Stimulated activated CD4-positive, alpha-beta T cell treated with anti-CD3 and anti-CD28 coated beads, Interleukin-15, amount 100 ng/mL, for 1 hour (primary cell): Measurements from ENCODE around the gene NSUN6.
A peak's percentile ranks its signal among the peaks of the same experiment; 100 is the strongest.
"Not testable (repeated sequence)": the region's sequence is repeated elsewhere in the genome, so short reads cannot be mapped to it uniquely, and the experiment has no call there.

Experiments
- DNase-seq, 2 donors: peaks; one replicate each; pipeline ENCODE4 v3.0.0-alpha.2; 2020; ENCODE audit warnings: low read depth in 1 of 2, low spot score in 1 of 2

Gene NSUN6

DNA sequence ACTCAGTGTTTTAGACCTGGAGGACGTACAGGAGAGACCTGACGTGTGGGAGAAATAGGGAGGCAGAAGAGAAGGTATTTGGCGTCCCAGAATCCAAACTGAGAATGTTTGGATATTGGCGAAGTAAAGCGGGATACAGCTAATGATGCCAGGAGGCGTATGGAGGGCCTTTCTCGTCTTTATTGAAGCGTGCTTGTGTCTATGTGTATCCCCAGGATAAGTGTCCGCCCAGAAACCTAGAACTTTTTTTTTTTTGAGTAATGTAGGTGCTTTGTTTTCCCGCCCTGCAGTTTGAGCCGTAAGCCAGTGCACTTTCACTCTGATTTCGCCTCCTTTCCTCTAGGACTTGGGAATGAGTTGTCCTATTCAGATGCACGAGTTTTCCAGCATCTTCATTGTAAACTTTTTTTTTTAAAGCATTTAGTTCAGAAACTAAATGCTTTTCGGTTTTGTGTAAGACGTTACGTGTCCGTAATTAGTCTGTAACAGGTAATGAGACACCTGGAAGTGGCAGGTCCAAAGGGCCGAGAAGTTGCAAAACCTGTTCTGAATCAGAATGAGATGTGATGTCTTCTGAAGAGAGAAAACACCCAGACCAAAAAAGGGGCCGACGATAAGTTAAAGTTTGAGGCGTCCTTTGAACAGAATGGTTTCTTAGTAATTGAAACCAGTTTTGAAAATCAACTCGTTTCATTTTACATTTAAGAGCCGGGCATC is 8.6 kb upstream of the NSUN6 start:
- DNase-seq: no peak

DNA sequence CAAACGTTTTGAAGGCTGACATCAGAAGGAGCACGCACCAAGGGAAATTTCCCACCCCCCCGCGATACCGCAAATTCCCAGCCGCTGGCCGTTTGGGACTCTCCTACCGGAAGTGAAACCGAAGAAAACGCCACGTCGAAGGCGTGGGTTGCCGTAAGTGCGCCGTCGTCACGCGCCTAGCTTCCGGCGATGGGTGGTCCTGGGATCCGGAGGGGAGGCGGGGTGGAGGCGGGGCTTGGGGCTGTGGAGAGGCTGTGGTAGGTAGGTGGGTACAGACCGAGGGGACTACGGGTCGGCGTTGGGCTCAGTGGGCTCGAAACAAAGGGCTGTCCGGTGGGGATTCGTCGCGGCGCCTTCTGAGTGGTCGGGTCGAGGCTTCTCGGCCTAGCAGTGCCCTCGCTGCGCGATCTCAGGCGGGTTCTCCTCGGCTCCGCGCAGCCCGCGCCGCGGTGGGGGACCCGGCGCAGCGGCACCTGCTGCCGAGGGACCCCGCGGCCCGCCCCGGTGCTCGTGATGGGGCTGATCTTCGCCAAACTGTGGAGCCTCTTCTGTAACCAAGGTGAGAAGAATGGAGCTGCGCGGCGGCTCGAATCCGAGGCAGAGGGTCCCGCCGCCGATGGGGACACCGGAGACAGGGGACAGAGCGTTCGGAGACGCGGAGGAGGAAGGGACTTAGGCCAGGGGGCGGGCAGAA is 7.9 kb upstream of the NSUN6 start, which contains the start of gene ARL5B:
ARL5B (plus strand) TSS at position 307 of the 694 bp plus-strand sequence; CDS start at position 514, 207 bp downstream.
- DNase-seq: peak; percentile 88 to 94

DNA sequence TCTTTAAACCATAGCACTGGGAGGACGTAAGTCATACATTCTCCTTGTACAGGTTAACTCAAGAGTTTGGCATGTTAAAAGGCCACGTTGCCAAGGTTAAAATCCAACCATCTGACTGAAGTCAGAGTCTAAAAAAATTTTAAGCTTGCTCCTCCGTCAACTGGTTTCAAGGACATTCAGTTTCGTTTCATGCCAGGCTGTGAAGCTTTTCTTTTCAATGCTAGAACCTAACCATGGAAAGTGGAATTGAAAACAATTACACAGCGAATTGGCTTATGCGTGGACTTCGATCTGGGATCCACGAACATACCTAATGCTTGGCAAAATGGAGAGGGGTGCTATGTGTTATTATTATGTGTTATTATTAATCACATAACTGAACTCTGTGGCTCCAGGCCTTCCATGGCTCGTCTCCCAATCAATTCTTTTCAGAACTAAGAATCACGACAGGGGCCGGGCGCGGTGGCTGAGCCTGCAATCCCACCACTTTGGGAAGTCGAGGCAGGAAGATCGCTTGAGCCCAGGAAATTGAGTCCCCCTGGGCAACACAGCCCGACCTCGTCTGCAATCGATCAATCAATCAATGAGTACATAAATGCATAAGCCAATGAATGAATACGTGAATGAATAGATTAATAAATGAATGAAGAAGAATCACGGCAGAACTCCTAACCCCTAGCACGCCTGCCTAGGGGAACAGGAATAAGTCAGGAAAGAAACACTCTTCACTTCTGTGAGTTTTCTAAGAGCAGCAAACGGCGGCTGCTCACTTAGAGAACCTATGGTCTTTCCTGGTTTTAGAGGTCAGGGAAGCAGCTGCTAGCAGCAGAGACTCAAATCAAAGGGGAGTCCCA is 7.1 kb upstream of the NSUN6 start:
- DNase-seq: no peak

DNA sequence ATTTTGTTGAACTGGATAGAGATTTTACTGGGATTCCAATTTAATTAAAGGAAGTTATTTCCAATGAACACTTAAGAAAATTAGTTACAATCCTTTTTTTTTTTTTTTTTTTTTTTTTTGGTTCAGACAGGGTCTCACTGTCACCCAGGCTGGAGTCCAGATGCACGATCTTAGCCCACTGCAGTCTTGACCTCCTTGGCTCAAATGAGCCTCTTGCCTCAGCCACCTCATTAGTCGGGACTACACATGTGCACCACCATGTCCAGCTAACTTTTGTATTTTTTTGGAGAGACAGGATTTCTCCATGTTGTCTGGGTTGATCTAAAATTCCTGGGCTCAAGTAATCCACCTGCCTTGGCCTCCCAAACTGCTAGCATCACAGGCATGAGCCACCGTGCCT is 5.3 kb upstream of the NSUN6 start:
- no peak for DNase-seq

DNA sequence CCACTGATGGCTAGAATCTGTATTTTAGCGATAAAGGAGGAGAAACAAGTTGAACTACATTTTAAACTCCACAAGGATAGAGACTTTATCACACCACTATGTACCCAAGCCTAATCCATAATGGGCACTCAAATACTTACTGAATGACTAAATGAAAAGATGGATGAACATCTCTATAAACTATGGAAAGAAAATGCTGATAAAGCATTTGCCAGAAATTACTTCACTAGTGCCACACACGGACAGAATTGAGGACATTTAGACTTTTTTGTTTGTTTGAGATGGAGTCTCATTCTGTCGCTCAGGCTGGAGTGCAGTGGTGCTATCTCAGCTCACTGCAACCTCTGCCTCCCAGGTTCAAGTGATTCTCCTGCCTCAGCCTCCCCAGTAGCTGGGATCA is 1.7 kb upstream of the NSUN6 start:
- no peak for DNase-seq

DNA sequence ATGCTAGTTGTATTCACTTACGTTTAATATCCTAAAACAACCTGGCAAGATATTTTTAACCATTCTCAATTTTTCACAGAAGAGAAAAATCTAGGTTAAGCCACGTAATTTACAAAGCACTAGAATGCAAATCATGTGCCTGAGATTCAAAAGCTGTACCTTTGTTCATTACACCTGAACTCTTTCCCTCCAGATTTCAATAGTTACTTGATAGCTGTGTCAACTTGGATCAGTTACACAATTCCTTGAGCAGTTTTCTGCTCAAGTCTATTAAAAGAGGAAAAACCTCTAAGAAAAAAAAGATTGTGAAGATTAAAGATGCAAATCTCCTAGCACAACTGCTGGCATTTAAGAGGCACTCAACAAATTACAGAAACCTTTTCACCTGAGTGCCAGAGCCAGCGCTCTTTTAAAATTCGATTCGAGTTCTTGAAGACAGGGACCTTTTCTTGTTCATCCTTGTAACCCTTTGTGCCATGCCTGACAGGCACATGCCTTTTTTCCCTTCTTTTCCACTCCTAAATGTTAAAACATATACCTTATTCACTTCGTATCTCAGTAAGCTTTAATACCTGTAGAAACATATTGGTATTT is 886 bp downstream of the NSUN6 start:
- DNase-seq: no peak

DNA sequence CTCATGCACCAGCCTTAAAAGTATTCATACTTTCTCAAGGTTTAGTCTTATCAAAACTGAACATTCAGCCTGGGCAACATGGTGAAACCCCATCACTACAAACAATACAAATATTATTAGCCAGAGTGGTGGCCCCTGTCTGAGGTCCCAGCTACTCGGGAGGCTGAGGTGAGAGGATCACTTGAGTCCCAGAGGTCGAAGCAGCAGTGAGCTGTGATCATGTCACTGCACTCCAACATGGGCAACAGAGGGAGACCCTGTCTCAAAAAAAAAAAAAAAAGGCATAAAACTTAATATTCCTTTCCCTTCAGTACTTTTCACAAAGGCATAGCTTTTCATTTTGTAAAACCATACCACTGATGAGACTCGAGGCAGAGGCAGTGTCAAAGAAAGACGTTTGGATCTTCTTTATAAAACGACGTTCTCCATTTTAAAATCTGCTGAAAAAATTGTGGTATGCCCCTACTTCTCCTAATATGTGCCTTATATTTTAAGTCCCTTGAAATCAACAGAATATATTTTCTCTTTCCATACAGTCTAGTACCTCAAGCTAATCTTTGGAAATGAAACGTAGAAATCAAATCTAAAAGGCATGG is 1.9 kb downstream of the NSUN6 start:
- DNase-seq: no peak

DNA sequence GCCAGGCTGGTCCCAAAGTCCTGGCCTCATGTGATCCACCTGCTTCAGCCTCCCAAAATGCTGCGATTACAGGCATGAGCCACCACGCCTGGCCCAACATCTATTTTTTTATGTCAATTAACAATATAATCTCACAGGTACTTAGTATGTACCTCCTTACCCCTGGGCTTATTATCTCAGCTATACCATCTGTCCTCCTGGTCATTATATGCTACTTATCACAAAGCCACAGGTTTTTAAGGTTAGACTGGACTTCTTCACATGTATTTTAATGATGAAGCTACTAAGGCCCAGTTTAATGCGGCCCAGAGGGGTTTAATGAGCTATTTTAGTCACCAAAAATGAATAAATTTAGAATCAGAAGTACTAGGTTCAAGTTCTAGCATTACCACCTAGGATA is 3.4 kb downstream of the NSUN6 start:
- no peak for DNase-seq

DNA sequence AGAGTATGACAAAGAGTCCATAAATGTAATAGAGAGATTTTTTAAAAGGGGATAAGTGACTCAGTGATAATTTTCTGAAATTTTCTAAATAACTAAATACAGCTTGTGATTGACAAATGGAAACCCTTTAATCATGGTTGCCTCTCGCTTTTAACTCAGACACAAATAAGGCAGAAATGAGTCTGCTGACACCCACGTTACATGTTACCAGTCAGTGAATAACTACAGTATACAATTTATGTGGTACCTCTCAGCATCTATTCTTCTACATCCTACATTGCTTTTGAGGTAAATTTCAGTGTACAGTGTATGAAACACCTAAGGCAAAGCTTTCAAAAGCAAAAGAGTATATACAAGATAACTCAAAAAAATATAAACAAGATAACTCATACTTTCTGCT is 4.2 kb downstream of the NSUN6 start:
- no peak for DNase-seq

DNA sequence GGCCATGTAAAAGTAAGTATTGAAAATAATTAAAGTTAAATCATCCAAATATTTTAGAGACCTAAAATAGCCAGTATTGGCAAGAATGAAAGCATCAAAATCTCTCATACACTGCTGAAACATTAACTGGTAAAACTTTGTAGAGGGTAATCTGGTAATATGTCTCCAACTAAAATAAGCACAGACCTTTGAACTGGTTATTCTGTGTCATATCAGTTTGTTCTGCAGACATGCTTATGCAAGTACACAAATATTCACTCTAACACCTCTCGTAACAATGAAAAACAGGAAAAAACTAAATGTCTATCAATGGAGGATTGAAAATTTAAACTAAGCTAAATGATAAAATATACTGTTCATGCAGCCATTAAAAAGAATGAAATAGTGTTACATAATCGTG is 11.7 kb downstream of the NSUN6 start:
- DNase-seq: not testable (repeated sequence)

DNA sequence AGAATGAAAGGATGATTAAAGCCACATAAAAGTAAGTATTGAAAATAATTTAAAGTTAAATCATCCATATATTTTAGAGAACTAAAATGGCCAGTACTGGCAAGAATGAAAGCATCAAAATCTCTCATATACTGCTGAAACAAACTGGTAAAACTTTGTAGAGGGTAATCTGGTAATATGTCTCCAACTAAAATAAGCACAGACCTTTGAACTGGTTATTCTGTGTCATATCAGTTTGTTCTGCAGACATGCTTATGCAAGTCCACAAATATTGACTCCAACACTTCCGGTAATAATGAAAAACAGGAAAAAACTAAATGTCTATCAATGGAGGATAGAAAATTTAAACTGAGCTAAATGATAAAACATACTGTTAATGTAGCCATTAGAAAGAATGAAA is 14.0 kb downstream of the NSUN6 start:
- not testable (repeated sequence) for DNase-seq

DNA sequence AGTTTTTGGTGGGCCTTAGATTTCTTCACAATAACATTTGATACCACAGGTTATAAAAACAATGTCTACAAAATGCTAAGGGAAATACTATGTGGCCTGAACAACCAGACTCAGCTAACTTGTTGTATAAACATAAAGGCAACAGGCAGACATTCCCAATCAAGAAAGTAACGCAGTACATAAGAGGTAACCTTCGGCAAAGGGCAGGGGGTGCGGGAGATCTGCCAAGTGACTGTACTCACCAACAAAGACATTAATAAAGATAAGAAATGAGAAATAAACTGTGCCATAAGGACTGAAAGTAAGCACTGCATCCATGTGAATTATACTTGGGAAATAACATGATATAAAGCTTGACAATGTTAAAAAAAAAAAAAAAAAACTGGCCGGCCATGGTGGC is 15.4 kb downstream of the NSUN6 start:
- no peak for DNase-seq

DNA sequence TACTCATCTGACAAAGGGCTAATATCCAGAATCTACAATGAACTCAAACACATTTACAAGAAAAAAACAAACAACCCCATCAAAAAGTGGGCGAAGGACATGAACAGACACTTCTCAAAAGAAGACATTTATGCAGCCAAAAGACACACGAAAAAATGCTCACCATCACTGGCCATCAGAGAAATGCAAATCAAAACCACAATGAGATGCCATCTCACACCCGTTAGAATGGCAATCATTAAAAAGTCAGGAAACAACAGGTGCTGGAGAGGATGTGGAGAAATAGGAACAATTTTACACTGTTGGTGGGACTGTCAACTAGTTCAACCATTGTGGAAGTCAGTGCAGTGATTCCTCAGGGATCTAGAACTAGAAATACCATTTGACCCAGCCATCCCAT is 18.9 kb downstream of the NSUN6 start:
- DNase-seq: not testable (repeated sequence)

DNA sequence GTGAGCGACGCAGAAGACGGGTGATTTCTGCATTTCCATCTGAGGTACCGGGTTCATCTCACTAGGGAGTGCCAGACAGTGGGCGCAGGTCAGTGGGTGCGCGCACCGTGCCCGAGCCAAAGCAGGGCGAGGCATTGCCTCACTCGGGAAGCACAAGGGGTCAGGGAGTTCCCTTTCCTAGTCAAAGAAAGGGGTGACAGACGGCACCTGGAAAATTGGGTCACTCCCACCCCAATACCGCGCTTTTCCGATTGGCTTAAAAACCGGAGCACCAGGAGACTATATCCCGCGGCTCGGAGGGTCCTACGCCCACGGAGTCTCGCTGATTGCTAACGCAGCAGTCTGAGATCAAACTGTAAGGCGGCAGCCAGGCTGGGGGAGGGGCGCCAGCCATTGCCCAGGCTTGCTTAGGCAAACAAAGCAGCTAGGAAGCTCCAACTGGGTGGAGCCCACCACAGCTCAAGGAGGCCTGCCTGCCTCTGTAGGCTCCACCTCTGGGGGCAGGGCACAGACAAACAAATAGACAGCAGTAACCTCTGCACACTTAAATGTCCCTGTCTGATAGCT is 23.9 kb downstream of the NSUN6 start:
- DNase-seq: peak; percentile 41 to 54

DNA sequence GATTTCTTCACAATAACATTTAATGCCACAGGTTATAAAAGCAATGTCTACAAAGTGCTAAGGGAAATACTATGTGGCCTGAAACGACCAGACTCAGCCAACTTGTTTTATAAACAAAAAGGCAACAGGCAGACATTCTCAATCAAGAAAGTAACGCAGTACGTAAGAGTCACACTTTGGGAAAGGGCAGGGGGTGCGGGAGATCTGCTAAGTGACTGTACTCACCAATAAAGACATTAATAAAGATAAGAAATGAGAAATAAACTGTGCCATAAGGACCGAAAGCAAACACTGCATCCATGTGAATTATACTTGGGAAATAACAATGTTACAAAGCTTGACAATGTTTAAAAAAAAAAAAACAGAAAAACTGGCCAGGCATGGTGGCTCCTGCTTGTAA is 25.5 kb downstream of the NSUN6 start:
- no peak for DNase-seq

DNA sequence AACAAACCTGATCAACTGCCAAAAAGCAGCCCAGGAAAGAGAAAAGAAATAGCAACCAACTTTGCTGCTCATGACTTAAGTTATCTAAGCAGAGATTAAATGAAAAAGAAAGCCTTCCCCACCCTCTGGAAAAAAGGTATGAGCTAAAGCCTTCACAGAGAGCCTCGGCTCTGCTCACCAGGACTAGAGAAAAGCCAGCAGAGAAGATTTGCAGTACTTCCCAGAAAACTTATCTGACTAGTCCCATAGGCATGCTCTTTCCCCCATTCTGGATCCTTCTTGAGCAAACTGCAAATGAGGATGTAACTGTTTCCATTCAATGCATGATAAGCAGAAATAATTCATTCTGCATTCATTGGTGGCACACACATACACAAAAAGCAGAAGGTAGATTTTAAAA is 27.7 kb downstream of the NSUN6 start:
- DNase-seq: not testable (repeated sequence)

DNA sequence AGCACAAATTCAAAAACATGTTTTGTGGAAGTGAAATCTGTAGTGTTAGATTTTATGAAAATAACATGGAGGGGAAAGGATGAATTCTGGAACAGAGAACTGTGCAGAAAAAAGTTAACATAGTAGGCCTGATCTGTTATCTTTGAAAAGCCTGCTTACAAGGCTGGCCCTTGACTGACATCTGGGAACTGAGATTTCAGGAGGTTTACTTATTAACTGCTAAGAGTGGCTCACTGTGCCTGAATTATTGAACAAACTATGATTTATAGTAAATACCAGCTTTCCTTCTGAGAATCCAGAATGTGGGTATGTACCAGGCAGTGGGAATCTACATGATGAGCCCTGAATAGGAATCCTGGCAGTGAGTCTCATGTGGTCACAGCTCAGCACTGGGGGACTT is 30.5 kb downstream of the NSUN6 start:
- DNase-seq: no peak

DNA sequence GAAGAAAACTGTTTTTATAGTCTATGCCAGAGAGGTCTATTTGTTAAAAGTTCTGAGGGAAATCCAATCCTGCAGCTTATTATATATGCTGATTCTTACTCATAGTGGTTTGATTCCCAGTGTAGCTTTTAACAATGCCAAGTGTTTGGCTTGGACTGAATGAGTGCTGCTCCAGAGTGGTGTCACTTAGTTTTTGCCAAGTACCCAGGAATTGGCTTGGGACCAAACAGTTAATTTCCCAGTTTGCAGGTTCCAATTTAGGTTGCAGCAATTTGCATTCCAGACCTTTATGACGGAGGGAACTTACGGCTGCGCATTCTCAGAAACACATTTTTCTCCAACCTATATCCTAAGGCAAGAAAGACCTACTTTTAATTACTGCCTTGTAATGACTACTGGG is 32.4 kb downstream of the NSUN6 start:
- DNase-seq: no peak

DNA sequence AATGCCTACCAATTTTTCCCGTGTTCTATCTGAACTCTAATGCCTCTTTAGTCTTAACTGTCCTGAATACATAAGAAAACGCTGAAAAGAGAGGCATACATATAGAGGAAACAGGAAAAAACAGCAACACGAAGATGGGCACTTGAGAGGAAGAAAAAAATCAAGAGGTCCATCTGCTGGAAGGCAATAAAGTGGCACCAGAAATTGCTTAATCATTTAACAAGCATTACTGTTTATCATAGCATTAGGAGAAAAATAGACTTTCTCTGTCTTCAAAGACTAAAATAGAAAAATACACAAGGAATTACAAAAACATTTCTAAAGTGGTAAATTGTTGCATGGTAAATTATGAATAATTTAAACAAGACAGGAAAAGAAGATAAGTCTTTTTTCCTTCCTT is 35.0 kb downstream of the NSUN6 start:
- no peak for DNase-seq

DNA sequence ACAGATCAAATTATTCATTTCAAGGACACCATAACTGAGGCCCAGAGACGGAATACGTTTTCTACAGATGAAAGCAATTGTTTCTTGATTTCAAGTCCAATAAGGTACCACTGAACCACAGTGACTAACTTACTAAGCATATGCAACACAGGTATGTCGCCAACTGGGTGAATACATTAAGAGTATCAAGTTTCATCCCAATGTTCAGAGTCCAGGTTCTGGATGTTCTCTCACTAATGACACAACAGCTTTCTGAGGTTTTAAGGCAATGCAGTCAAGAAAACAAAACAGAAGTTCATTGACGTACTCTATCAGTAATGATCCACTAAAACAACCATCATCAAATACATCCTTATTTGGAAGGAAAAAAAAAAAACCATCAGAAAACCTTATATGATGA is 35.8 kb downstream of the NSUN6 start:
- DNase-seq: no peak

DNA sequence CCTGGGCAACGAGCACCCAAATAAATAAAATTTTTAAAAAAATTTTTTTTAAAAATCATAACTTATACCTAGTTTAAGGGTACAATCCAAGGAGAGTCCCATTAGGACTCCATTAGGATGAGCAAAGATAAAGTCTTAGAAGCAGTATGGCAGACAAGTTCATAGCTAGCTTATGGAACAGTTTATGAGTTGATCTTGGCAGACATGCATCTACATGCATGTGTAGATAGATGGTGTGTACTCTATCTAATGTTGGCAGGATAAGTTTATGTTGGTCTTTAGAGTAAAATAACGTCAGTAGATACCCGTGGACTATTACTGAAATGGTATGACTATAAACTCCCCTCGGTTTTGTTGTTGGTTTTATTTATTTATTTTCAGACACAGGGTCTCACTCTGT is 40.2 kb downstream of the NSUN6 start:
- no peak for DNase-seq
